Stimulated activated CD8-positive, alpha-beta memory T cell treated with anti-CD3 and anti-CD28 coated beads, Interleukin-4, amount 100 ng/mL, for 1 hour (primary cell): ENCODE measurements around the gene CABLES2.

Experiments used
- DNase-seq, 2 donors: peaks; one replicate each; pipeline ENCODE4 v3.0.0-alpha.2; 2020; ENCODE audit warnings: low read depth in 2 of 2, low spot score in 1 of 2

The CABLES2 gene

GRCh38 chr20:62418709-62419487 is 11.8 kb upstream of the CABLES2 start:
- DNase-seq: no peak

- no peak for DNase-seq
These were observed 11.1 kb upstream of the CABLES2 start for GRCh38 chr20:62417981-62418708.

GRCh38 chr20:62416651-62417637 is 9.9 kb upstream of the CABLES2 start:
- DNase-seq: no peak

GRCh38 chr20:62415354-62416111 is 8.4 kb upstream of the CABLES2 start:
- DNase-seq: no peak

- DNase-seq: no peak
These were observed 6.9 kb upstream of the CABLES2 start for GRCh38 chr20:62413896-62414481.

- no peak for DNase-seq
These were observed 6.0 kb upstream of the CABLES2 start for GRCh38 chr20:62413025-62413570.

- no peak for DNase-seq
These were observed 5.3 kb upstream of the CABLES2 start for GRCh38 chr20:62412194-62413024.

- DNase-seq: no peak
These were observed 4.6 kb upstream of the CABLES2 start for GRCh38 chr20:62411479-62412193.

GRCh38 chr20:62410746-62411478 is 3.8 kb upstream of the CABLES2 start:
- no peak for DNase-seq

- no peak for DNase-seq
These were observed 3.1 kb upstream of the CABLES2 start for GRCh38 chr20:62409931-62410745.

- DNase-seq: no peak
These were observed 2.2 kb upstream of the CABLES2 start for GRCh38 chr20:62409086-62409853.

GRCh38 chr20:62408640-62409039 is 1.6 kb upstream of the CABLES2 start:
- no peak for DNase-seq

- no peak for DNase-seq
These were observed 970 bp upstream of the CABLES2 start for GRCh38 chr20:62408055-62408454.

- no peak for DNase-seq
These were observed 379 bp downstream of the CABLES2 start for GRCh38 chr20:62406635-62407176.

- DNase-seq: no peak
These were observed 1.0 kb downstream of the CABLES2 start for GRCh38 chr20:62405981-62406513.
